H1 (cell line): Measurements from ENCODE around the gene FAS. TPM values are rescaled to one million over a fixed set of nuclear protein-coding genes. Genes with fewer than 3 reads are reported as not detected.
A peak's percentile ranks its signal among the peaks of the same experiment; 100 is the strongest.

Source experiments
- CTCF ChIA-PET: fragments of 300-600 bp; sonication (Branson Sonifier 250); formaldehyde crosslinking; loops from one replicate; lab custom pipeline; 2021; ENCODE audit not compliant: partially characterized antibody; lab: Charles Lee
- POLR2A ChIA-PET: fragments of 300-600 bp; sonication (Branson Sonifier 250); formaldehyde crosslinking; loops from one replicate; lab custom pipeline; 2021; ENCODE audit warnings: inconsistent platforms; ENCODE audit not compliant: partially characterized antibody; lab: Charles Lee
- DNase-seq, 2 experiments: peaks; one replicate each; pipeline versions ENCODE4 v3.0.0 to v3.0.0-alpha.2; 2010 to 2022; ENCODE audit warnings: low spot score in 2 of 2, low read depth in 1 of 2, mixed read lengths in 1 of 2
- FAIRE-seq: peaks from 2 replicates; lab custom pipeline; 2011; peaks lifted over from hg19 to GRCh38; lab: Jason Lieb, UNC
- H2AFZ ChIP-seq: 2 replicates; pipeline ENCODE4 v1.8.1; 2012; ENCODE audit warnings: low read length, inconsistent platforms
- H2AK5ac ChIP-seq: 2 replicates; pipeline ENCODE4 v1.6.1; 2013; ENCODE audit warnings: low read depth, low read length
- H2BK120ac ChIP-seq: replicated peaks from 2 replicates; pipeline ENCODE3; 2013; ENCODE audit warnings: low read depth, low read length, inconsistent platforms
- H2BK12ac ChIP-seq: 2 replicates; pipeline ENCODE4 v1.6.1; 2013; ENCODE audit warnings: low read depth, low read length
- H2BK15ac ChIP-seq: 2 replicates; pipeline ENCODE4 v1.6.1; 2013; ENCODE audit warnings: low read length
- H2BK20ac ChIP-seq: 2 replicates; pipeline ENCODE4 v1.6.1; 2013; ENCODE audit warnings: low read length
- H2BK5ac ChIP-seq: 2 replicates; pipeline ENCODE4 v1.6.1; 2013; ENCODE audit warnings: low read depth, low read length
- H3K14ac ChIP-seq: 2 replicates; pipeline ENCODE4 v1.6.1; 2013; ENCODE audit warnings: inconsistent platforms; ENCODE audit not compliant: insufficient read length
- H3K18ac ChIP-seq: 2 replicates; pipeline ENCODE4 v1.6.1; 2013; ENCODE audit warnings: low read length; ENCODE audit errors: extremely low read depth
- H3K23ac ChIP-seq: 2 replicates; pipeline ENCODE4 v1.6.1; 2013; ENCODE audit warnings: inconsistent platforms; ENCODE audit not compliant: insufficient read length
- H3K23me2 ChIP-seq: 2 replicates; pipeline ENCODE4 v1.6.1; 2013; ENCODE audit warnings: low read depth, low read length
- H3K27ac ChIP-seq: 2 replicates; pipeline ENCODE4 v1.6.1; 2011; ENCODE audit warnings: low read depth, low read length, inconsistent platforms
- H3K27me3 ChIP-seq, 4 experiments: replicated peaks in 1 of 4; 1 replicate in 1 of 4; 2 replicates in 3 of 4; pipeline versions ENCODE4 v1.6.1 to v1.8.1; 2011 to 2013; ENCODE audit warnings: low read length in 3 of 4, mild to moderate bottlenecking in 3 of 4, inconsistent platforms in 2 of 4, mixed read lengths in 2 of 4, moderate library complexity in 1 of 4; ENCODE audit not compliant: control insufficient read depth in 3 of 4, insufficient read depth in 3 of 4; ENCODE audit errors: extremely low read depth in 1 of 4
- H3K36me3 ChIP-seq, 4 experiments: 2 replicates each; pipeline versions ENCODE4 v1.6.1 to v1.8.1; 2011 to 2013; ENCODE audit warnings: mild to moderate bottlenecking in 4 of 4, low read length in 3 of 4, moderate library complexity in 2 of 4, control low read depth in 1 of 4, inconsistent platforms in 1 of 4; ENCODE audit not compliant: insufficient read depth in 4 of 4, control insufficient read depth in 2 of 4
- H3K4ac ChIP-seq: replicated peaks from 2 replicates; pipeline ENCODE3; 2013; ENCODE audit warnings: low read length, low read depth, mixed read lengths, inconsistent platforms; ENCODE audit not compliant: insufficient read length
- H3K4me1 ChIP-seq, 4 experiments: replicated peaks in 1 of 4; 1 replicate in 1 of 4; 2 replicates in 3 of 4; pipeline versions ENCODE4 v1.6.1 to v1.8.1; 2011 to 2013; ENCODE audit warnings: low read length in 3 of 4, inconsistent platforms in 2 of 4, mixed read lengths in 1 of 4; ENCODE audit not compliant: insufficient read depth in 4 of 4, control insufficient read depth in 3 of 4
- H3K4me2 ChIP-seq, 2 experiments: 2 replicates each; pipeline versions ENCODE4 v1.6.1 to v1.8.1; 2011 to 2013; ENCODE audit warnings: low read depth in 2 of 2, low read length in 2 of 2, control low read depth in 1 of 2, inconsistent platforms in 1 of 2, mild to moderate bottlenecking in 1 of 2; ENCODE audit not compliant: insufficient read depth in 1 of 2
- H3K4me3 ChIP-seq, 4 experiments: fragments of 200-600, 300-600 bp in 1 of 4; sonication (generic), shearing (Covaris generic), sonication (Bioruptor Twin) in 1 of 4; 2 replicates each; pipeline versions ENCODE4 v1.5.1 to v1.8.1; 2011 to 2016; ENCODE audit warnings: low read length in 4 of 4, low read depth in 3 of 4, control low read depth in 2 of 4, inconsistent platforms in 2 of 4, mild to moderate bottlenecking in 2 of 4, mixed read lengths in 1 of 4, moderate library complexity in 1 of 4; ENCODE audit not compliant: insufficient read depth in 2 of 4; ENCODE audit errors: extremely low read depth in 1 of 4
- H3K56ac ChIP-seq: replicated peaks from 2 replicates; pipeline ENCODE3; 2013; ENCODE audit warnings: low read depth, mild to moderate bottlenecking, mixed read lengths, low read length, inconsistent platforms; ENCODE audit not compliant: insufficient read length
- H3K79me1 ChIP-seq: 2 replicates; pipeline ENCODE4 v1.6.1; 2013; ENCODE audit warnings: low read depth, low read length, control low read depth
- H3K79me2 ChIP-seq, 2 experiments: 2 replicates each; pipeline versions ENCODE4 v1.6.1 to v1.8.1; 2012 to 2013; ENCODE audit warnings: low read length in 2 of 2, mild to moderate bottlenecking in 2 of 2, inconsistent platforms in 1 of 2; ENCODE audit not compliant: insufficient read depth in 2 of 2, control insufficient read depth in 1 of 2
- H3K9ac ChIP-seq, 4 experiments: replicated peaks in 1 of 4; 1 replicate in 1 of 4; 2 replicates in 3 of 4; pipeline versions ENCODE4 v1.6.1 to v1.8.1; 2011 to 2013; ENCODE audit warnings: low read depth in 3 of 4, low read length in 3 of 4, control low read depth in 2 of 4, mild to moderate bottlenecking in 2 of 4, moderate library complexity in 2 of 4, inconsistent platforms in 1 of 4; ENCODE audit errors: extremely low read depth in 1 of 4
- H3K9me3 ChIP-seq, 2 experiments: 2 replicates each; pipeline versions ENCODE4 v1.6.1 to v1.8.1; 2012 to 2013; ENCODE audit warnings: mild to moderate bottlenecking in 2 of 2, moderate library complexity in 2 of 2, control low read depth in 1 of 2, inconsistent platforms in 1 of 2, low read depth in 1 of 2, low read length in 1 of 2, mixed read lengths in 1 of 2; ENCODE audit not compliant: insufficient read depth in 2 of 2
- H4K20me1 ChIP-seq, 2 experiments: replicated peaks in 1 of 2; 2 replicates each; pipeline versions ENCODE3 to v1.8.1; 2011 to 2013; ENCODE audit warnings: inconsistent platforms in 2 of 2, low read length in 2 of 2, mild to moderate bottlenecking in 1 of 2; ENCODE audit not compliant: insufficient read depth in 2 of 2, control insufficient read depth in 1 of 2
- H4K5ac ChIP-seq: 2 replicates; pipeline ENCODE4 v1.6.1; 2013; ENCODE audit warnings: low read length, low read depth, mixed read lengths, inconsistent platforms; ENCODE audit not compliant: insufficient read length
- H4K8ac ChIP-seq: 2 replicates; pipeline ENCODE4 v1.8.0; 2013; ENCODE audit warnings: mild to moderate bottlenecking, moderate library complexity, low read length, inconsistent platforms; ENCODE audit not compliant: insufficient read depth; ENCODE audit errors: extremely low read depth
- H4K91ac ChIP-seq: replicated peaks from 2 replicates; pipeline ENCODE3; 2013; ENCODE audit warnings: low read length, mixed read lengths, inconsistent platforms; ENCODE audit not compliant: insufficient read length
- RAD21 ChIP-seq, 2 experiments: IDR thresholded peaks in 1 of 2; conservative IDR thresholded peaks in 1 of 2; 2 replicates each; pipeline ENCODE4 v1.6.1; 2011; ENCODE audit warnings: low read depth in 2 of 2, low read length in 2 of 2, improper control_type of control experiment in 1 of 2, inconsistent platforms in 1 of 2, mild to moderate bottlenecking in 1 of 2, moderate library complexity in 1 of 2
- WGBS, 2 experiments: shearing (Covaris generic) in 1 of 2; methylation state at CpG; one replicate each; pipeline versions ENCODE4 v1.1.6 to v1.1.7; 2013 to 2015; ENCODE audit warnings: low lambda C conversion rate in 2 of 2, mixed read lengths in 2 of 2, inconsistent platforms in 1 of 2, low coverage in 1 of 2, missing lambda C conversion rate in 1 of 2; ENCODE audit not compliant: insufficient replicate concordance in 2 of 2, insufficient coverage in 1 of 2, insufficient read length in 1 of 2; ENCODE audit errors: extremely low coverage in 1 of 2, missing lambda C conversion rate in 1 of 2; 5-methylcytosine and 5-hydroxymethylcytosine counted together
- microRNA-seq, 2 experiments: library from miRNA; unstranded; fragments of <30 nt; microRNA quantifications; one replicate each; pipeline versions ENCODE4 to v1.2.0, GENCODE V29; 2016 to 2020; ENCODE audit warnings: borderline microRNAs expressed in 2 of 2, borderline number of aligned reads in 2 of 2, borderline replicate concordance in 1 of 2
- polyA plus RNA-seq, 7 experiments: library from polyadenylated mRNA; depleted of rRNA in 3 of 7; stranded (reverse) in 5 of 7; unstranded in 2 of 7; fragments of >200 nt in 5 of 7; fragments of 200-250 nt in 2 of 7; gene quantifications; 1 replicate in 5 of 7; 2 replicates in 1 of 7; 4 replicates in 1 of 7; pipeline versions ENCODE4 v1.2.1 to v1.2.3, GENCODE V29; 2011 to 2013; ENCODE audit warnings: missing spikeins in 2 of 7, mixed read lengths in 2 of 7
- small RNA-seq: library from polyadenylated mRNA; stranded (forward); fragments of <200 nt; extraction: miRNeasy Mini kit (QIAGEN cat#:217004); gene quantifications from one replicate; pipeline ENCODE3, GENCODE V24; 2013; ENCODE audit not compliant: insufficient read depth
- total RNA-seq: library from RNA; stranded (reverse); fragmentation: NEBNext Ultra II Directional; extraction: Animal tissue kit (Norgen Biotek cat#: 25700); gene quantifications from 2 replicates; pipeline ENCODE4 v1.2.1, GENCODE V29; 2021

The FAS gene
- total and polyA plus RNA-seq, 2 of the 8 experiments (the other 6 are each of a cell fraction or from before 2014, with no cell fraction given) = 4.0 to 6.7 TPM

- DNase-seq = no peak
- no peak for TF ChIP-seq RAD21 (IDR thresholded peaks at IDR 0.05 in 1 of 2, conservative IDR thresholded peaks at IDR 0.05 in 1 of 2; ENCODE audit: low read depth in 2 of 2, low read length in 2 of 2)
- CTCF ChIA-PET = interaction anchor here (0.7 to 2.9 kb wide), 2 partner anchors 9 to 208 kb away, joined by 3 to 10 read pairs; no protein-coding TSS in a partner anchor
Observed at GRCh38 chr10:89064748-89065147, 74.2 kb downstream of the FAS start.

More at GRCh38 chr10:89064748-89065147, 74.2 kb downstream of the FAS start:
- Histone ChIP-seq H4K5ac (no peak overlapping the region), H2AFZ (peak overlapping the region; percentile 2; the same call in 1 of the 2 replicates), H3K14ac (no peak overlapping the region), H2BK12ac (no peak overlapping the region), H3K79me1 (no peaks in the 10 kb centered on the region), H3K36me3 (no peaks in the 10 kb centered on the region), H3K4me1 (no peaks in the 10 kb centered on the region; a peak in 1 of 7 replicates), H2AK5ac (no peak overlapping the region), H4K8ac (no peak overlapping the region), H3K18ac (no peak overlapping the region), H3K9me3 (no peaks in the 10 kb centered on the region), H3K23ac (no peak overlapping the region), H3K4ac (no peak overlapping the region), H2BK120ac (no peak overlapping the region), H3K79me2 (no peaks in the 10 kb centered on the region), H3K23me2 (no peaks in the 10 kb centered on the region), H3K56ac (no peak overlapping the region), H3K9ac (no peak overlapping the region), H3K27me3 (no peaks in the 10 kb centered on the region), H3K4me2 (no peak overlapping the region), H2BK15ac (no peak overlapping the region), H3K27ac (no peak overlapping the region), H2BK5ac (no peak overlapping the region), H3K4me3 (no peak overlapping the region), H2BK20ac (no peak overlapping the region), H4K91ac (no peak overlapping the region), H4K20me1 (no peaks in the 10 kb centered on the region)
- WGBS, 2 experiments = 85% methylated on average over 5 of the region's 5 CpGs; no CpG with 5 or more reads in 1 of the 2 experiments
- FAIRE-seq = no peak
- POLR2A ChIA-PET = no interaction called here

Small RNA genes lying within 50 kb of the gene (microRNA-seq; reads per million reads assigned to microRNA genes)
- gene MIR4679-1 (0 reads per million in 2 experiments), gene MIR4679-2 (0 reads per million in 2 experiments)

Small RNA genes lying within 50 kb of the gene (small RNA-seq; reads per million reads assigned to genes)
- not detected for gene MIR4679-2
- gene RF02116 = not detected

Other genes starting within 250 kb of the FAS start
- gene LIPN, start 230.8 kb upstream of the FAS start, total RNA-seq = not detected in 2 replicates
- not detected in 2 replicates for gene LIPN, start 230.8 kb upstream of the FAS start, polyA plus RNA-seq (2011; rRNA removed)
- not detected in 2 replicates for gene LIPM, start 188.1 kb upstream of the FAS start, total RNA-seq
- gene LIPM, start 188.1 kb upstream of the FAS start, polyA plus RNA-seq (2011; rRNA removed) = not detected in 2 replicates
- gene ANKRD22, start 139.0 kb upstream of the FAS start, total RNA-seq = not detected in 2 replicates
- gene ANKRD22, start 139.0 kb upstream of the FAS start, polyA plus RNA-seq (2011; rRNA removed) = 0.05 and 0.68 TPM in 2 replicates
- gene STAMBPL1, start 110.6 kb upstream of the FAS start, total RNA-seq = 5.5 and 6.5 TPM in 2 replicates
- 5.5 and 8.1 TPM in 2 replicates for gene STAMBPL1, start 110.6 kb upstream of the FAS start, polyA plus RNA-seq (2011; rRNA removed)
- 2.0 and 3.5 TPM in 2 replicates for gene ACTA2, start 38.0 kb upstream of the FAS start, total RNA-seq
- gene ACTA2, start 38.0 kb upstream of the FAS start, polyA plus RNA-seq (2011; rRNA removed) = 8.7 and 8.9 TPM in 2 replicates
- gene CH25H, start 216.5 kb downstream of the FAS start, total RNA-seq = 0.56 TPM in 1 of 2 replicates, not detected in the other
- 1.3 and 1.6 TPM in 2 replicates for gene CH25H, start 216.5 kb downstream of the FAS start, polyA plus RNA-seq (2011; rRNA removed)